Neutrophil (primary cell): ENCODE measurements around the gene FBXO46.

Source experiments
- H3K27ac ChIP-seq: fragments of 200-600 bp; sonication (generic); 2 replicates; pipeline ENCODE4 v1.5.1; 2016; ENCODE audit warnings: mild to moderate bottlenecking, moderate library complexity
- H3K27me3 ChIP-seq: fragments of 200-600 bp; sonication (generic); 2 replicates; pipeline ENCODE4 v1.6.0; 2016; ENCODE audit warnings: mild to moderate bottlenecking
- H3K36me3 ChIP-seq: fragments of 200-600 bp; sonication (generic); 2 replicates; pipeline ENCODE4 v1.5.1; 2017
- H3K4me1 ChIP-seq, 2 experiments: fragments of 200-600 bp in 1 of 2; sonication (generic) in 1 of 2; 1 replicate in 1 of 2; 2 replicates in 1 of 2; pipeline versions ENCODE4 v1.5.1 to v1.6.1; 2013 to 2016; ENCODE audit warnings: low read depth in 1 of 2, low read length in 1 of 2, mild to moderate bottlenecking in 1 of 2, moderate library complexity in 1 of 2; ENCODE audit not compliant: control insufficient read depth in 1 of 2, insufficient read depth in 1 of 2
- H3K4me3 ChIP-seq, 2 experiments: fragments of 200-600 bp in 1 of 2; sonication (generic) in 1 of 2; 1 replicate in 1 of 2; 2 replicates in 1 of 2; pipeline ENCODE4 v1.5.1; 2013 to 2016; ENCODE audit warnings: low read depth in 1 of 2, low read length in 1 of 2, mild to moderate bottlenecking in 1 of 2, moderate library complexity in 1 of 2
- H3K9me3 ChIP-seq: fragments of 200-600 bp; sonication (generic); 2 replicates; pipeline ENCODE4 v1.5.1; 2016
- TF ChIP-seq, protein P1 (sequence below): fragments of 200-600 bp; sonication (generic); IDR thresholded peaks from 2 replicates; pipeline ENCODE4 v1.5.1; 2016; ENCODE audit warnings: antibody characterized with exemption

Gene FBXO46

DNA sequence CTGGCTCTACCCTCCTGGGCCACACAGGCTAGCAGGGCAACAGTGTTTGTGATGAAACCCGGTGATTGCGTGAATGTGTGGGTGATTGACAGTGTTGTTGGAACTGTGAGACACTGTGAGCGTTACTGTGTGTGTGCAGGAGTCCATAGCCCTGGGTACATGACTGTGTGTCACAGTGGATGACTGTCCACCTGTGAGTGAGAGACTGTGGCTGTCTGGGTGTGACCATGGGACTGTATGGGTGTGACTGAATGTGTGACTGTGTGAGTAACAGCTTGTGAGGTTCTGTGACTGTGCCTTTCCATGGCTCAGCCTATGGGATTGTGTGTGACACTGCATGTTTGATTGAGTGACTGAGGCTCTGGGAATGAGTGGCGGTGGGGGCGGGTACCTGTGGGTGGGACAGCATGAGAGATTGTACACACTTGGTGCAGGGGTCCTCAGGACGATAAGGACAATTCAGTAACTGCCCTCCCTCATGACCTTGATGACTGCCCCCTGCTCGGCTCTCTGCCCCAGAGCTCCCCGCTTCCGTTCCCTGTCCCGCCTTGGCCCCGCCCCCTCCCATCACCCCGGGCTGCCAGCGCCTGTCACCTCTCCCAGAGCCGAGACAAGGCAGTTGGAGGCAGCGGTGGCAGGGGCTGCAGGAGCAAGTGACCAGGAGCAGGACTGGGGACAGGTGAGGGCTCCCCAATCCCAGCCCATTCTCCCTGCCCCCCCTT, 62.9 kb downstream of the FBXO46 start, which contains the start of gene GIPR:
Gene GIPR (plus strand): TSS at position 602 of the 722 bp plus-strand sequence. CDS start 1,300 bp downstream, outside the sequence.
- Histone ChIP-seq H3K27ac (no peak within 1 kb of the TSS), H3K27me3 (peaks cover 77% of the 10 kb centered on the region)
- TF ChIP-seq, protein P1, sequence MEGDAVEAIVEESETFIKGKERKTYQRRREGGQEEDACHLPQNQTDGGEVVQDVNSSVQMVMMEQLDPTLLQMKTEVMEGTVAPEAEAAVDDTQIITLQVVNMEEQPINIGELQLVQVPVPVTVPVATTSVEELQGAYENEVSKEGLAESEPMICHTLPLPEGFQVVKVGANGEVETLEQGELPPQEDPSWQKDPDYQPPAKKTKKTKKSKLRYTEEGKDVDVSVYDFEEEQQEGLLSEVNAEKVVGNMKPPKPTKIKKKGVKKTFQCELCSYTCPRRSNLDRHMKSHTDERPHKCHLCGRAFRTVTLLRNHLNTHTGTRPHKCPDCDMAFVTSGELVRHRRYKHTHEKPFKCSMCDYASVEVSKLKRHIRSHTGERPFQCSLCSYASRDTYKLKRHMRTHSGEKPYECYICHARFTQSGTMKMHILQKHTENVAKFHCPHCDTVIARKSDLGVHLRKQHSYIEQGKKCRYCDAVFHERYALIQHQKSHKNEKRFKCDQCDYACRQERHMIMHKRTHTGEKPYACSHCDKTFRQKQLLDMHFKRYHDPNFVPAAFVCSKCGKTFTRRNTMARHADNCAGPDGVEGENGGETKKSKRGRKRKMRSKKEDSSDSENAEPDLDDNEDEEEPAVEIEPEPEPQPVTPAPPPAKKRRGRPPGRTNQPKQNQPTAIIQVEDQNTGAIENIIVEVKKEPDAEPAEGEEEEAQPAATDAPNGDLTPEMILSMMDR, result no peak

DNA sequence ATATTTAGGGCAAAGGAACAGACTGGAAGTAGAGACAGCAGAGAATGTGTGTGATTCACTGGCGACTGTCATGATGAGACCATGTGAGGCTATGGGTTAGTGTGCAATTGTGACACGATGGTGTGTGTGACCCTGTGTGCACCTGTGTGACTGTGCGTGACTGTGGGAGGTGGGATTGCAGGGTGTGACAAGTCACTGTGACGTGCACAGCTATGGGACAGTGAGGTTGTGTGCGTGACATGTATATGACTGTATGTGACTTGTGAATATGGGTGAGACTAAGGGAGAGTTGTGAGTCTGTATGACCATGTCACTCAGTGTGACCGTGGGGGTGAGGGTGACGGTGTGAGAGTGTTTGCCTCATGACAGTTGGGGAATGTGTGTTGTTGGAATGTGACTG, 66.1 kb downstream of the FBXO46 start:
- no peak overlapping the region for H3K27ac ChIP-seq
- H3K36me3 ChIP-seq, result no peaks in the 10 kb centered on the region
- H3K9me3 ChIP-seq, result no peaks in the 10 kb centered on the region
- TF ChIP-seq, protein P1, result no peak
- H3K4me3 ChIP-seq, result no peak overlapping the region
- peaks cover 59% of the 10 kb centered on the region for H3K27me3 ChIP-seq
- H3K4me1 ChIP-seq, result peaks cover 24% of the 10 kb centered on the region in 2 experiments

More for the DNA sequence above, 62.9 kb downstream of the FBXO46 start, which contains the start of gene GIPR:
- H3K4me3 ChIP-seq, result peak within 1 kb of the TSS; percentile 36 to 44
- peaks cover 31 to 33% of the 10 kb centered on the region in 2 experiments for H3K4me1 ChIP-seq
- no peaks in the 10 kb centered on the region for H3K9me3 ChIP-seq
- H3K36me3 ChIP-seq, result no peaks in the 10 kb centered on the region

DNA sequence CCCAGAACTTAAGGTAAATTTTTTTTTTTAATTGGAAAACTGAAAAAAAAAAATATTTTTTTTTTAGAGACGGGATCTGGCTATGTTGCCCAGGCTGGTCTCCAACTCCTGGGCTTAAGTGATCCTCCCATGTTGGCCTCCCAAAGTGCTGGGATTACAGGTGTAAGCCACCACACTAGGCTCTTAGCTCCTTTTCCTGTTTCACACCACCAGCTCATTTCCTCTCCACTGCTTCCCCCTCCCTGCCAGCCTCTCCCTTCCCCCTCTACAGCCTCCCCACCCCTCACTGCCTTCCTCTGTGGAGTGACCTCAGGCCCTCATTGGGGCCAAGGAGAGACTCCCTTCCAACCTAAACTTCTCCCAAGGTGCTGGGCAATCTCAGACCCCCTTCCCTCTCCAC, 66.9 kb downstream of the FBXO46 start:
- peaks cover 16 to 17% of the 10 kb centered on the region in 2 experiments for H3K4me1 ChIP-seq
- TF ChIP-seq, protein P1, result no peak
- no peaks in the 10 kb centered on the region for H3K36me3 ChIP-seq
- no peaks in the 10 kb centered on the region for H3K9me3 ChIP-seq
- peaks cover 59% of the 10 kb centered on the region for H3K27me3 ChIP-seq
- H3K4me3 ChIP-seq, result no peak overlapping the region
- no peak overlapping the region for H3K27ac ChIP-seq

DNA sequence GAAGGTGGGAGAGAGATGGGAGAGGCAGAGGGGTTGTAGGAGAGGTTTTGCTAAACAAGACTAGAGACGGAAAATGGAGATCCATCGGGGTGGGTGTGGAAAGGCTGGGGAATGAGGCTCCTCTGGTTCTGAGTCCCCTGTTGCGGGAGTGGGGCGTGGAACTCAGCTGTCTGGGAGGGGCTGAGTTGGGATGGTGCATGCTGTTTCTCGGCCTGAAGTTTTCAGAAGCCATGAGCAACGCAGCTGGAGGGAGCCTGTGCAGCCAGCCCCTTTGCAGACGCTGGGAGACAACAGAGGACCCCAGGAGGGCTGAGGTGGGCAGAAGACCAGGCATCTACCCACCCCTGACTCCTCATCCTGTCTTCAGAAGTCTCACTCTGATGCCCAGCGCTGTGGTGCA, 70.1 kb downstream of the FBXO46 start:
- no peaks in the 10 kb centered on the region for H3K9me3 ChIP-seq
- no peaks in the 10 kb centered on the region for H3K36me3 ChIP-seq
- TF ChIP-seq, protein P1, result no peak
- peaks cover 40% of the 10 kb centered on the region for H3K27me3 ChIP-seq
- no peaks in the 10 kb centered on the region for H3K4me1 ChIP-seq
- no peak overlapping the region for H3K4me3 ChIP-seq
- no peak overlapping the region for H3K27ac ChIP-seq
